GM21723 (cell line): ENCODE results near the gene POLR3A.

Experiments
- ATAC-seq: cut with Tn5 transposase; IDR thresholded peaks from one replicate; pipeline ENCODE4 v1.9.1; 2021; ENCODE audit warnings: mild to moderate bottlenecking, moderate library complexity; ENCODE audit not compliant: unreplicated experiment

POLR3A gene

GRCh38 chr10:78047314-78047891 lies 18.1 kb upstream of the POLR3A start:
- peak; percentile 64 for ATAC-seq

- ATAC-seq, result no peak
Measured at GRCh38 chr10:78046711-78047269, 17.5 kb upstream of the POLR3A start.

GRCh38 chr10:78045856-78046255 lies 16.5 kb upstream of the POLR3A start:
- ATAC-seq, result no peak

- ATAC-seq, result peak; percentile 62
Measured at GRCh38 chr10:78045237-78045636, 15.9 kb upstream of the POLR3A start.

GRCh38 chr10:78044699-78045098 lies 15.4 kb upstream of the POLR3A start:
- no peak for ATAC-seq

GRCh38 chr10:78044179-78044578 lies 14.9 kb upstream of the POLR3A start:
- no peak for ATAC-seq

GRCh38 chr10:78042752-78043104 lies 13.4 kb upstream of the POLR3A start:
- no peak for ATAC-seq

GRCh38 chr10:78042058-78042751 lies 12.9 kb upstream of the POLR3A start:
- ATAC-seq, result no peak

GRCh38 chr10:78041170-78042057 lies 12.1 kb upstream of the POLR3A start:
- ATAC-seq, result no peak

- no peak for ATAC-seq
Measured at GRCh38 chr10:78039743-78040142, 10.4 kb upstream of the POLR3A start.

- no peak for ATAC-seq
Measured at GRCh38 chr10:78038791-78039547, 9.7 kb upstream of the POLR3A start.

- no peak for ATAC-seq
Measured at GRCh38 chr10:78038105-78038504, 8.8 kb upstream of the POLR3A start.

- ATAC-seq, result no peak
Measured at GRCh38 chr10:78035933-78036583, 6.7 kb upstream of the POLR3A start.

GRCh38 chr10:78035437-78035836 lies 6.1 kb upstream of the POLR3A start:
- no peak for ATAC-seq

- no peak for ATAC-seq
Measured at GRCh38 chr10:78035025-78035424, 5.7 kb upstream of the POLR3A start.

- ATAC-seq, result peak; percentile 79
Measured at GRCh38 chr10:78033637-78034470, 4.5 kb upstream of the POLR3A start, which contains the start of gene RPS24. Gene RPS24, plus strand, starts transcription at chr10:78033863. Its CDS starts 39 bp downstream, at chr10:78033902.

- ATAC-seq, result no peak
Measured at GRCh38 chr10:78033387-78033636, 4.0 kb upstream of the POLR3A start.

GRCh38 chr10:78028438-78029268 lies 662 bp downstream of the POLR3A start:
- ATAC-seq, result peak; percentile 10
